Endothelial cell of umbilical vein (primary cell): Measurements from ENCODE around the gene TAGLN.

Experiments
- CTCF ChIP-seq, 2 donors: IDR thresholded peaks; 1 replicate in 1 of 2; 2 replicates in 1 of 2; pipeline ENCODE4 v1.5.1; 2011; ENCODE audit warnings: low read length in 2 of 2, mild to moderate bottlenecking in 2 of 2, moderate library complexity in 2 of 2, control low read depth in 1 of 2, inconsistent platforms in 1 of 2, low read depth in 1 of 2; ENCODE audit not compliant: insufficient read depth in 1 of 2; ENCODE audit errors: extremely low read depth in 1 of 2
- EZH2 ChIP-seq: IDR thresholded peaks from 2 replicates; pipeline ENCODE4 v1.6.1; 2012; ENCODE audit warnings: borderline replicate concordance, low read depth, mild to moderate bottlenecking, moderate library complexity, low read length, inconsistent platforms; ENCODE audit not compliant: severe bottlenecking
- JUN ChIP-seq: IDR thresholded peaks from 2 replicates; pipeline ENCODE4 v1.6.1; 2011; ENCODE audit warnings: borderline replicate concordance, low read depth; ENCODE audit not compliant: insufficient read length, insufficient read depth
- MAX ChIP-seq: IDR thresholded peaks from 2 replicates; pipeline ENCODE4 v1.6.1; 2011; ENCODE audit not compliant: insufficient read depth, insufficient read length
- MYC ChIP-seq: IDR thresholded peaks from one replicate; pipeline ENCODE4 v1.6.1; 2011; ENCODE audit warnings: mild to moderate bottlenecking, low read depth, low read length
- POLR2A ChIP-seq: IDR thresholded peaks from 2 replicates; pipeline ENCODE4 v1.6.1; 2012; ENCODE audit warnings: low read depth, mild to moderate bottlenecking, control low read depth, low read length
- POLR2AphosphoS5 ChIP-seq: IDR thresholded peaks from 2 replicates; pipeline ENCODE4 v1.6.1; 2012; ENCODE audit warnings: low read depth, mild to moderate bottlenecking, control low read depth, low read length, moderate library complexity; ENCODE audit not compliant: insufficient read depth

GRCh38 chr11:117171404-117172061 is 27.6 kb upstream of the TAGLN start:
- TF ChIP-seq CTCF (IDR thresholded peaks at IDR 0.05; ENCODE audit: extremely low read depth in 1 of 2, insufficient read depth in 1 of 2, low read depth in 1 of 2, low read length in 2 of 2) (no peak), POLR2A (no peak), POLR2AphosphoS5 (no peak), EZH2 (no peak), MAX (no peak), JUN (no peak), MYC (no peak)
